GDM1 (cell line): ENCODE results near the gene SLC10A6.

Experiments
- DNase-seq: peaks from one replicate; lab custom pipeline; 2025; lab: John Stamatoyannopoulos, UW

The SLC10A6 gene

DNA sequence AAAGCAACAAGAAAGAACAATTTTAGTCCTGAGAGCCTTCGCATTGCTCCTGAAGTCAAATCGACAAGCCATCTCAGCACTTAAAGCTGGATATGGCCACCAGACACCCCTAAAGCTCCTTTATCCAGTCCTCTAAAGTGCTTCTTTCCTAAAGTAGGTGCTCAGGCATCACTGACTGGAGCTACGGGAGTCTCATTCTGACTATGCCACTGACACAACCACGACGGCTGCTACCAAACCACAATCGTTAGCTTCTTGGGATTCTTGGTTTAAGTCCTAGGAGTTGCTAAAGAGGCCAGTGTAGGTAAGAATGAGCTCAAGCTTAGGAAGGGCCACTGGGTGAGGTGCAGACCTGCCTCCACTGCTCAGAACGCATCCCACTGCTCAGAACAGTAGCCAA is 1.0 kb downstream of the SLC10A6 start:
- no peak for DNase-seq

GRCh38 chr4:86847571-86847970 is 1.6 kb downstream of the SLC10A6 start:
- no peak for DNase-seq

GRCh38 chr4:86846921-86847320 is 2.3 kb downstream of the SLC10A6 start:
- no peak for DNase-seq

- no peak for DNase-seq
Measured at GRCh38 chr4:86845593-86845992, 3.6 kb downstream of the SLC10A6 start.

DNA sequence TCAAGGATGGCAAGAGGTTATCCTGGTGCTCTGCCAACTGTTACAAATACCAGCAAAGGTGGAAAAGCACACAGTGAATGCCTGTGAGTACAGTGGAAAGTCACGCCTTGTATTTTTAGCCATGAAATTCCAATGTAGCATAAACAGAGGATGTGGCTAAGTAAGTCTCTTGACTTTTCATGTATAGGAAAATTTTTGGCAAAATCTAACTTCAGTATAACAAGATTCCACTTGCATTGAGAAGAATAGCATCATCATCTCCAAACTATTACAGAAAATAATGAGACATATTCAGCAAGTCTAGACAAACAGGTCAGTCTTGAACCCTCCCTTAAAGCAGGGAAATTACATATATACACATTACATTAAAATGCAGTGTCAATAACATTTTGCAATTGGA is 7.9 kb downstream of the SLC10A6 start:
- DNase-seq: no peak

DNA sequence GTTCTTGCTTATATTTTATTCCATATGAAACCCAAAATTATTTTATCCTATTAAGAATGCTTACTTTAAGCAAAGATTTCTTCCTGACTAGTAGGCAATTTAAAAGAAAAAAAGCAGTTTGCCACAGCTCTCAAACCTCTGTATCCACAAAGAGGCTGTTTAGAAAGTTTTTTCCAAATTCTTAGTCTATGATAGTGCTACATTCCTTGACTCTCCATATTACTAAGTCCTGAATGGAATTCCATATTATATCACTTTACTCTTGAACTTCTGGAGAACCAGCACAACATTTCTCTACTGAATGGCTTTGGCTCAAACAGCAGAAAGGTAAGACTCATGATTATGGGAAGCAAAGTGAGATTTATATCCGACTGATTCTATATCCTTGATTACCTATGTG is 8.3 kb downstream of the SLC10A6 start:
- DNase-seq: no peak

DNA sequence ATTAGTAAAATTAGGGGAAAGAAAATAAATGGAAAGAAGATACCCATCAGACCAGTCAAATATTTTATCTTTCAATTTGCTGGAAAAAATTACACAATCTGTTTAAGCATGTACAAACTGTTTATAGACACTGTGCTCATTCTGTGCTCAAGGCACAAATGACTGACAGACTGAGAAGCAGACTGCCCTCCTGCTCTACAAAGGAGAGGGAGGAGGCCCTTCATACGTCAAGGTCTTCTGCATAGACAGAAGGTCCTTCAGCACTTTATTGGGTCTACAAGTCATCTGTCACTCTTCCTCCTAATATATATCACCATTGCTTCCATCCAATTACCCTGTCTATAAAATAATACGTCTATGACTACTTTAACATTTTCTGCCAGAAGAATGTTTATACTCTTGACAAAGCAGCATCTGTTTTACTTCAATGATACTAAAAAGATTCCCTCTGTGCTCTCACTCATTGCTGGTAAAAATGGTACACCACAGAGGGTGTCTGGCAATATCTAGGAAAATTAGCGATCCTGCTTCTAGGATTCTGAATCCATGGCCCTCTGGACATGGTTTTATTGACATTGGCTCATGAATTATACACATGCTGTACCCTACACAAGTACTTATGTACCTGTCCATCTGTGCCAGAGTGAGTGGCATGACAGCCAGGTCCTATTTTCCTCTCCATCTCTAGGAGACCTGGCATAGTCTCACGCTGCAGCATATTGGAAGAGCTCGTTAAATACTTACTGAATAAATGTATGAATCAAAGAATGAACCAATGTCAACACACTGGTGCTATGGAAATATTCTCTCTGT is 11.3 kb downstream of the SLC10A6 start:
- no peak for DNase-seq

GRCh38 chr4:86835677-86836076 is 13.5 kb downstream of the SLC10A6 start:
- no peak for DNase-seq

DNA sequence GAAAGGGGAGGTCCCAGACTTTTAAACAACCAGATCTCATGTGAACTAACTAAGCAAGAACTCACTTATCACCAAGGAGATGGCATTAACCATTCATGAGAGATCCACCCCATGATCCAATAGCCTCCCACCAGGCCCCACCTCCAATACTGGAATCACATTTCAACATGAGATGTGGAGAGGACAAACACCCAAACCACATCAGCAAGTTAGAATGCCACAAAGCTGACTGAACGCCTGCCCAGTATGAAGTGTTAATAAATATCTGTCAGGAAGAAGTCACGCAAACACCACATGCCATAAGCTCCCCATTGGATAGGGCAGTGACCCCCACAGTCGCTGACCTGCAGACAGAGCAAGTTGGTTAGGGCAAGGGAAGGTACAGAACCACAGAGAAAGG is 14.3 kb downstream of the SLC10A6 start:
- DNase-seq: no peak

DNA sequence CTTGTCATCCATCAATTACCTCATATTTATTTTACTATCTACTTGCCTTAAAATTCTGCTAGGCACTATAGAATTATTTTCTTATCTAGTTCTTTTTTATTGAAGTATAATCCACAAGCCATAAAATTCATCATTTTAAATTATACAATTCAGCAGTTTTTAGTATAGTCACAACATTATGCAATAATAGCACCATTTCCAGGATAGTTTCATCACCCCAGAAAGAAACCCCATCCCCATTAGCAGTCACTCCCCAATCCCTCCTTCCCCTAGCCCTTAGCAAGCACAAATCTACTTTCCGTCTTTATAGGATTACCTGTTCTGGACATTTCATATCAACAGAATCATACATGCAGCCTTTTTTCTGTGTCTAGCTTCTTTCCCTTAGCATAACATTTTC is 15.6 kb downstream of the SLC10A6 start:
- DNase-seq: no peak

DNA sequence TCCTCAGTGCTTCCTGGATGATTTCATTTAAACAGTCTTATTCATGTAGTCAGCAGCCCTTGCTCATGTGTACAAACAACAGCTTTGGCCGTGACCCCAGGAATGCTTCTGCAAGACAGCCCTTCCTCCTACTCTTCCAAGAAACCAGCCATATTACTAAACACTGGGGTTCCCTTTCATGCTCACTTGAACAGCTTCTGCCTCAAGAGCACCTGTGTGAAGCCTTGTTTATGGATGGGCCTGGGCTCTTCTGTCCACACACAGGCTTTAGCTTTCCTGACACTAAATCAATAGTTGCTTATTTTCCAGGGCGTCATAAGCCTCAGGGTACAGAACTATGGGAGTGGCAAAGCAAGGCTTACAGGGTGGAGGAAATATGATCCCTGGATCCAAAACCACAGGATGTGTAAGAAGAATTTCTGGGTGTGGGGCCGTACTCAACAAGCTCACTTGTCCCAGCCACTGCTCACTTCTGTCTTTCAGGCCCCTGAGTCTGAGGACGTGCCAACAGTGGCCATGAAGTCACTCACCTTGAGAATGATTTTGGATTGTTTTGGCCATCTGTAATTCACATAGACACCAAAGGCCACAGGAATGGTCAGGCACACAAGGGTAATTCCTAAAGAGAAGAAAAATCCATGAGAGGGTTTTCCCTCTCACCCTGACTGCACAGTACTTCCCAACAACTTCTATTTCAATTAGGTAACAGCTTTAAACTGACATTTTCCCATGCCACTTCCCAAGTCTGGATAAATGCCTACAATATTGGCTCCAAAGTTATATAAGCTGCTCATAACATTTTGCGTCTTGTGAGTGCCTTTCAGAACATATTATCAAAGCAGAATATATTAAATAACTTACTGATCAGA is 17.7 kb downstream of the SLC10A6 start:
- no peak for DNase-seq

GRCh38 chr4:86825511-86825910 is 23.7 kb downstream of the SLC10A6 start:
- DNase-seq: no peak

GRCh38 chr4:86822136-86822535 is 27.0 kb downstream of the SLC10A6 start:
- no peak for DNase-seq

GRCh38 chr4:86821151-86821550 is 28.0 kb downstream of the SLC10A6 start:
- no peak for DNase-seq

GRCh38 chr4:86819561-86819960 is 29.6 kb downstream of the SLC10A6 start:
- DNase-seq: no peak

DNA sequence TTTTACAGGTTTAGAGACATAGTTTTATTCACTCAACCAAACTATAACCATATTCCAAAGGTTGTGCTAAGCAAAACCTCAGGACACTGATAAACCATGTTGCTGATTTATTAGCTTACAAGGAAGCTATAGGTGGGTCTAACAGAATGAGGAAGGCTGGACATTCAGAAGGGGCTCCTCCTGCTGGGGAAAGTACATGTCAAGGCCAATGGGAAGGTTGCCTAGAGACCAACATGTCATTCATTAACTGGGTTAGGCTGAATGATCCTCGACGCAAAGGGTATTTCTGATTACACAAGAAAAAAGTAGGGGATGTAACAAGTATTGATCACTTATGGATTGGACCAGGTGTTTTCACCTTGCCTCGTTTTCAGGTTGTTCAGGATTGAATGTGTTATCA is 30.3 kb downstream of the SLC10A6 start:
- DNase-seq: no peak

DNA sequence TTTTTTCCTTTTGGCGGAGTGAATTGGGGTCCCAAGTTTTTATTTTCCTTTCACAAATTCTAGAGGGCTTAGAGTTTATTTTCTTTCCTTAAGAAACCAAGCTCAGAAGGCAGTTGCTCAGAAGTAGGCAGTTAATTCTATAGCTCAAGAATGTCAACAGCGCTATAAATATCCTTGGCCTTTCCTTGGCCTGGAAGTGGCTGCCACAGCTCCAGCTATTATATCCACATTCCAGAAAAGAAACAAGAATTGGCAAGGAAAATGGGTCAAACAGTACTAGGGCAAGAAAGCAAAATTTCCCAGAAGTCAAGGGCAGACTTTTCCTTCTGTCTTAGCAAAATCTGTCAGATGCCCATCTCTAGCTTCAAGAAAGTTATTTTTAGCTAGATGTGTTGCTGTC is 31.0 kb downstream of the SLC10A6 start:
- no peak for DNase-seq

GRCh38 chr4:86816501-86817273 is 32.5 kb downstream of the SLC10A6 start:
- no peak for DNase-seq

DNA sequence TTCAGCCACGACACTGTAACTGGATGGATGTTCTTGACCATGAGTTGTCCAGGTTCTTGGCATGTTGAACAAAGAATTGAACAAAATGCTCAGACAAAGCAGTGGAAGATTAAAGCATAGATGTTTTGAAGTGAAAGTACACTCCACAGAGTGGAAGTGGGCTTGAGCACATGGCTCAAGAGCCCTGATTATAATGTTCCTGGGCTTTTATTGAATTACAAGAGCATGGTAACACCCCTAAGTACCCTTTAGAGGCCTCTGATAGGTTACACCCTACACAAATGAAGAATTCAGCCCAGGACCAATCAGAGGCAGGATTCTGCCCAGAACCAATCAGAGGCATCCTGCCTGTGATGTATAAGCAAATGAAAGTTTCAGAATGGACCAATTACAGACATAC is 33.5 kb downstream of the SLC10A6 start:
- no peak for DNase-seq

DNA sequence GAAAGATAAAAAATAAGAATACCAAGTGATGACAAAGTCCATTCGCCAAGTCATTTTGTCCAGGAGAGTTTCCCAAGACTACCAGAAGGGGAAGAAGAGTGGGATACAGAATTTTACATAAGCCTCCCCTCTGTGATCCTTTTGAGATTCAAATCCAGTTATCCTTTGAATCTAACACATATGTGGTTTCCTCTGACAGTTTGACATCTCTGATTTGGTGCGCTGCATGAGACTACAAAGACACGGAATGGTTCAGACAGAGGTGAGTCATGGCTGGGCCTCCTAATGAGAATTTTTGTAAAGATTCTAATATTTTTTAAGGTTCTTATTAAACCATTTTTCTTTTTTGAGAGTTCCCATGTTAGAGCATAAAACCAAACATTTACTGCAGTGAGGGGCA is 38.3 kb downstream of the SLC10A6 start:
- DNase-seq: no peak

DNA sequence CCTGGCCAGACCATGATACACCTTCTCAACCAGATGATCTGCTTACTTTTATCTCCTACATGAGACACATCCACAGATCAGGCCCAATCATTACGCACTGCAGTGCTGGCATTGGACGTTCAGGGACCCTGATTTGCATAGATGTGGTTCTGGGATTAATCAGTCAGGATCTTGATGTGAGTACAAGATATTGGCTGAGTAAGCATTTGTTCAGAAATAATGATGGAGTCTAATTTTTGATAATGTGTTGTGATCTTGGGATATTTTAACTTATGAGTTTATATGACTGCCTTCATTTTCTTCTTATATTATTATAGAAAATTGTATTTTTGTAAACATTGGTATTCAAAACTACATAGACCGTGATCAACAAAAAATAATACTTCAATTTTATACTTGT is 39.4 kb downstream of the SLC10A6 start:
- no peak for DNase-seq

DNA sequence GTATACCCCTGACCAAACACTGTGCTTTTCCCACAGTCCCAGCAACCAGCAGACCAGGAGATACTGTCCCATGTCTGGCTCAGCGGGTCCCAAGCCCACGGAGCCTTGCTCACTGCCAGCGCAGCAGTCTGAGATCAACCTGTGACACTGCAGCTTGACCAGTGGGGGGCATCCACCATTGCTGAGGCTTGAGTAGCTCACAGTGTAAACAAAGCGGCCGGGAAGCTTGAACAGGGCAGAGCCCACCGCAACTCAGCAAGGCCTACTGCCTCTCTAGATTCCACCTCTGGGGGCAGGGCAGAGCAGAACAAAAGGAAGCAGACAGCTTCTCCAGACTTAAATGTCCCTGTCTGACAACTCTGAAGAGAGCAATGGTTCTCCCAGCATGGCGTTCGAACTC is 58.1 kb downstream of the SLC10A6 start:
- DNase-seq: no peak

DNA sequence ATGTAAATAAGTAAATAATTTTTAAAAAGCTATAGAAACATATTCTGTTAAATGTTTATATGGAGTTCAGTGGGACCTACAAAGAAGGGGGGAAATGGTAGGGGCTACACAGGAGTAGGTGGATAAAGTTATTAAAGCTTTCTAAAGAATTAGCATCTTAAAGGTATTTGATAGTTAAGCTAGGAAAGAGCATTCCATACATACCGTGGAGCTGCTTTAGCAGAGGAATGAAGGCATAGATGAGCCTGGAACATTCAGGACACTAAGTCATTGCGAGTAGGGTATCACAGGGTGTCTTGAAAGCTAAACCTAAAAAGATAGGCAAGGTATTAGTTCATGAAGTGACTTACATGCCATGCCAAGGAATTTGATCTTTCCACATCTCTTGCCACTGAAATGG is 60.4 kb downstream of the SLC10A6 start:
- DNase-seq: no peak
